Large intestine (tissue), 12 donors: Measurements from ENCODE around the gene CD200R1L. TPM values are rescaled to one million over a fixed set of nuclear protein-coding genes. Genes with fewer than 3 reads are reported as not detected.

Experiments
- DNase-seq, 2 donors: peaks; one replicate each; pipeline versions ENCODE4 v3.0.0 to v3.0.0-alpha.2; 2013
- H3K27ac ChIP-seq: one replicate; pipeline ENCODE4 v1.5.1; 2013; ENCODE audit warnings: low read length
- H3K27me3 ChIP-seq: 2 replicates; pipeline ENCODE4 v1.6.1; 2013; ENCODE audit warnings: low read length; ENCODE audit not compliant: control insufficient read depth, insufficient read depth
- H3K36me3 ChIP-seq: 2 replicates; pipeline ENCODE4 v1.6.1; 2013; ENCODE audit warnings: low read length; ENCODE audit not compliant: control insufficient read depth, insufficient read depth
- H3K4me1 ChIP-seq: one replicate; pipeline ENCODE4 v1.6.1; 2013; ENCODE audit warnings: low read length; ENCODE audit not compliant: control insufficient read depth, insufficient read depth
- H3K4me3 ChIP-seq: one replicate; pipeline ENCODE4 v1.5.1; 2013; ENCODE audit warnings: low read length
- H3K9me3 ChIP-seq: one replicate; pipeline ENCODE4 v1.6.1; 2013; ENCODE audit warnings: mild to moderate bottlenecking, low read depth, low read length, moderate library complexity; ENCODE audit not compliant: control insufficient read depth
- WGBS: methylation state at CpG from one replicate; pipeline ENCODE4 v1.1.5; 2013; ENCODE audit warnings: low lambda C conversion rate; ENCODE audit not compliant: insufficient coverage; 5-methylcytosine and 5-hydroxymethylcytosine counted together
- long read RNA-seq, 11 donors: transcript quantifications; one replicate each; lab custom pipeline, GENCODE V29; 2026
- polyA plus RNA-seq: library from polyadenylated mRNA; unstranded; fragments of 120-200 nt; gene quantifications from one replicate; pipeline ENCODE4 v1.2.1, GENCODE V29; 2013

The CD200R1L gene, protein sequence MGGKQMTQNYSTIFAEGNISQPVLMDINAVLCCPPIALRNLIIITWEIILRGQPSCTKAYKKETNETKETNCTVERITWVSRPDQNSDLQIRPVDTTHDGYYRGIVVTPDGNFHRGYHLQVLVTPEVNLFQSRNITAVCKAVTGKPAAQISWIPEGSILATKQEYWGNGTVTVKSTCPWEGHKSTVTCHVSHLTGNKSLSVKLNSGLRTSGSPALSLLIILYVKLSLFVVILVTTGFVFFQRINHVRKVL
- polyA plus RNA-seq: not detected
- long read RNA-seq, donor 1: 0 reads
- long read RNA-seq, donor 2: 0 reads
- long read RNA-seq, donor 3: 0 reads
- long read RNA-seq, donor 4: 0 reads
- long read RNA-seq, donor 5: 0 reads
- long read RNA-seq, donor 6: 0 reads
- long read RNA-seq, donor 7: 0 reads
- long read RNA-seq, donor 8: 0 reads
- long read RNA-seq, donor 9: 0 reads
- long read RNA-seq, donor 10: 0 reads
- long read RNA-seq, donor 11: 0 reads

DNA sequence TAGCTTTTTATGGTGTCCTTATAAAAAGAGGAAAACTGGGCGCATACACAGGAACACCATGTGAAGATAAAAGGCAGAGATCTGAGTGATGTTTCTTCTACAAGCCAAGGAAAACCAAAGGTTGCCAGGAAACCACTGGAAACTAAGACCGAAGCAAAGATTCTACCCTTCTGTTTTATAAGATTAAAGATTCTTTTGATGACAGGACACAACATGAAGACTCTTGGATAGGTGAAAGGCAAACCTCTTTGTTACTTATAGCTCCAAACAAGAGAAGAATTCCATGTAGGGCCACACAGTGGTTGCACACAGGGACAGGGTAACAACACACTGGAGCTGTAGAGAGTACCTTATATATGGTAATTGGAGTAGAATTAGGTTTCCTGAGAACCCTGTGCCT, at the start of gene CD200R1L:
Gene CD200R1L (minus strand): TSS at position 101 of the 400 bp plus-strand sequence. CDS start 17,497 bp downstream, outside the sequence.
- Histone ChIP-seq H3K4me1 (no peaks in the 10 kb centered on the region), H3K27ac (no peak within 1 kb of the TSS), H3K4me3 (no peak within 1 kb of the TSS), H3K36me3 (no peaks in the 10 kb centered on the region), H3K27me3 (no peaks in the 10 kb centered on the region), H3K9me3 (no peaks in the 10 kb centered on the region)
- WGBS: 100% methylated on average over 1 of the region's 2 CpGs
- DNase-seq: no peak

DNA sequence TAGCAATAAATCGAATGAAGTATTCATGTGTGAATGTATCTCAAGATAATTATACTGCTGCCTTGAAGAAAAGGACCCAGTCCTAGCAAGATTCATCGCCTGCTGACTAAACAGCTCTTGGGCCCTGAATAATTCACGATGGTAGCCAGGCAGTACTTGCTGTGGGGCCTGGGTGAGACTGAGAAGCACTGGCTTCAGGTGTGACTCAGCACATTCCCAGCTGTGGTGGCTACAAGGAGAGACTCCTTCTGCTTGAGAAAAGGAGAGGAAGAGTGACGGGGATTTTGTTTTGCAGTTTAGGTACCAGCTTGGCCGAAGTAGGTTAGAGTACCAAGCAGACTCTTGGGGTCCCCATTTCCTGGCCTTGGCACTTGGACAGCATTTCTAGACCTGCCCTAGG, 47.6 kb upstream of the CD200R1L start:
- no peaks in the 10 kb centered on the region for H3K36me3 ChIP-seq
- DNase-seq: no peak
- no peaks in the 10 kb centered on the region for H3K9me3 ChIP-seq
- no peak overlapping the region for H3K4me3 ChIP-seq
- H3K4me1 ChIP-seq: no peaks in the 10 kb centered on the region
- WGBS: 80% methylated on average over 1 of the region's 5 CpGs
- no peak overlapping the region for H3K27ac ChIP-seq
- no peaks in the 10 kb centered on the region for H3K27me3 ChIP-seq

DNA sequence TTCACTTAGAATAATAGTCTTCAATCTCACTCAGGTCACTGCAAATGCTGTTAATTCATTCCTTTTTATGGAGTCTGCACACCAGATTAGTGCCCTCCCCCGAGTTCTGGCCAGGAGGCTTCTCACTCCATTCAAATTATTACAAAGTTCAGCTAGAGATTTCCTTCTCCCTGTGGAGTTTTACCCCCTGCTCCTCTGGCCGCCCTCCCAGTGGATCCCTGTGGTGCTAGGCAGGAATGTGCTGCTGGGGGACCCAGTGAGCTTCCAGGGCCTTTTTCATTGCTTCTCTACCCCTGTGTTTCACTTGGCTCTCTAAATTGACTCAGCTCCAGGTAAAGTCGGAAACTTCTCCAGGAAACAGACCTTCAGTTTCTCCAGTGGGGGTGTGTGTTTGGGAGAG, 42.7 kb upstream of the CD200R1L start:
- no peak for DNase-seq
- Histone ChIP-seq H3K27me3 (no peaks in the 10 kb centered on the region), H3K4me3 (no peak overlapping the region), H3K36me3 (no peaks in the 10 kb centered on the region), H3K4me1 (no peaks in the 10 kb centered on the region), H3K27ac (no peak overlapping the region), H3K9me3 (no peaks in the 10 kb centered on the region)
- no CpG with 5 or more reads among the region's 3 CpGs for WGBS

DNA sequence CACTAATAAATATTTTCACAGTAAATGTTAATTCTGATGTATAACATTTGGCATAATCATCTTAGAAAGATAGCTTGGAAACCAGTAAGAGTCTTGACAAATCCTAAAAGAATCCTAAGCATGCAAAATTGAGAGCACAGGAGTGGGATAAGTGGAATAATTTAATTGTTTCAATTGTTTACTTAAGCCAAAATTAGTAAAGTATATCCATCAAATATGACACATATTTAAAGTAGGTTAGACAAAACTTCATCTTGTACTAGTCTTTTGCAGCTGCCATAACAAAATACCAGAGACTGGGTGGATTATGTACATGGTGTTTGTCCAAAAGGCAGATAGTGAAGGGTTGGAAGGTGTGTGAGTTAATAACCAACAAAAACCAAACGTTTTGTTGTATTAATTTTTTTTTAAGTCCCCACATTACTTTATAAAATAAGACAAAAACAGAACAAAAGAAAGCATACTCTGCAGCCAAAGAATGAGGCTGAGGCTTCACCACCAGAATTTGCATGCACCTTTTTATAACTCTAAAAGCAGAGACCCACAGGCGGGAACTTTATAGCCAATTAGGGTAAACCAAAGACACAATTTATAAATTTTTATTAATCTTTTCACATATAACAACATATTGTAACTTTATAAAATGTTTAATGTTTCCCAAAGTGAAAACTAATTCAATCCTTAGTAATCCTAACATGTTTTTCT, 41.9 kb upstream of the CD200R1L start:
- no peaks in the 10 kb centered on the region for H3K27me3 ChIP-seq
- H3K4me1 ChIP-seq: no peaks in the 10 kb centered on the region
- WGBS: 40% methylated on average over 2 of the region's 2 CpGs
- no peak overlapping the region for H3K27ac ChIP-seq
- no peaks in the 10 kb centered on the region for H3K36me3 ChIP-seq
- no peak for DNase-seq
- H3K9me3 ChIP-seq: no peaks in the 10 kb centered on the region
- H3K4me3 ChIP-seq: no peak overlapping the region

DNA sequence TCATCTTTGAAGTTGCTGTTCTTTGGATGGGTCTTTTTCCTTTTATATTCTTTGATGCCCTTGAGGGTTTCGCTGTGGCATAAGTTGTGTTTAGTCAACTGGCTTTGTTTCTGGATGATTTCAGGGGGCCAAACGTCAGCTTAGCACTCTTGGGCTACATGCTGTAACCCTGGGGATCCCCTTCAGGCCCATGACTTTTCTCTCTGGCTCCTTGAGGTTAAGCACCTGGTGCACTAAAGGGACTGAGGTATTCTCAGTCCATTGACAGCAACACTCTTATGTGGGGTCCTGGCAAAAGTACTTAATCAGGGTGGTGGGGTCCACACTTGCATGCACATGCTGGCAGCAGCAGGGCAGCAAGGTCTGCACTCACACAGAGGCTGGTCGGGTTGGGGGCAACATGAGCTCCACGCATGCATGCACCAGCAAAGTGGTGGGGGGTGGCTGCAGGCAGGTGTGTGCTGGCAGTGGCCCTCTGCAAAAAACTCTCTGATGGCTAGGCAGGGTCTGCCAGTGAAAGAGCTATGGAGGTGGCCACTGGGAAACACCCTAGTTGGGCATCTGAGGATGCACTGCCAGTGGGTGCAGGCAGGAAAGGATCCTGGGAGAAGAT, 38.1 kb upstream of the CD200R1L start:
- DNase-seq: no peak

DNA sequence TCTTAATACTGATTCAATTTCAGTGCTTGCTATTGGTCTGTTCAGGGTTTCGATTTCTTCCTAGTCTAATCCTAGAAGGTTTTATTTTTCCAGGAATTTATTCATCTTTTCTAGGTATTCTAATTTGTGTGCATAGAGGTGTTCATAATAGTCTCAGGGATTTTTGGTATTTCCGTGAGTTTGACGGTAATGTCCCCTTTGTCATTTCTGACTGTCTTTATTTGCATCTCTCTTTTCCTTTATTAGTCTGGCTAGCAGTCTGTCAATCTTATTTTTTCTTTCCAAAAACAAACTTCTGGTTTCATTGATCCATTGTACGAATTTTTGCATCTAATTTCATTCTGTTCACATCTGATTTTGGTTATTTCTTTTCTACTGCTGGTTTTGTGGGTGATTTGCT, 35.2 kb upstream of the CD200R1L start:
- WGBS: 87% methylated on average over 4 of the region's 4 CpGs
- no peaks in the 10 kb centered on the region for H3K4me1 ChIP-seq
- H3K9me3 ChIP-seq: no peaks in the 10 kb centered on the region
- H3K27me3 ChIP-seq: no peaks in the 10 kb centered on the region
- no peaks in the 10 kb centered on the region for H3K36me3 ChIP-seq
- DNase-seq: no peak
- H3K4me3 ChIP-seq: no peak overlapping the region
- H3K27ac ChIP-seq: no peak overlapping the region

More for the DNA sequence above, 38.1 kb upstream of the CD200R1L start:
- Histone ChIP-seq H3K27me3 (no peaks in the 10 kb centered on the region), H3K36me3 (no peaks in the 10 kb centered on the region), H3K27ac (no peak overlapping the region), H3K4me3 (no peak overlapping the region), H3K9me3 (no peaks in the 10 kb centered on the region), H3K4me1 (no peaks in the 10 kb centered on the region)
- WGBS: no CpG with 5 or more reads among the region's 4 CpGs

DNA sequence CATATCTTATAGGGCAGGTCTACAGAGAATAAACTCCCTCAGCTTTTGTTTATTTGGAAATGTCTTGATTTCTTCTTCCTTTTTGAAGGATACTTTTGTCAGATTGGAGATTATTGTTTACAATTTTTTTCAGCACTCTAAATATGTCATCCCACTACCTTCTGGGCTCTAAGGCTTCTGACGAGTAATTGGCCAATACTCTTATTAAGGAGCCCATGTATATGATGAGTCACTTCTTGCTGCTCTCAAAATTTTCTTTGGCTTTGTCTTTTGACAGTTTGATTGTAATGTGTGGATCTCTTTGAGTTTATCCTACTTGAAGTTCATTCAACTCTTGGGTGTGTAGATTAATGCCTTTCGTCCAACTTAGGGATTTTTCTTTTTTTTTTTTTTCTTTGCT, 28.9 kb upstream of the CD200R1L start:
- peaks cover 6% of the 10 kb centered on the region for H3K9me3 ChIP-seq
- H3K4me3 ChIP-seq: no peak overlapping the region
- no CpG with 5 or more reads among the region's 2 CpGs for WGBS
- no peaks in the 10 kb centered on the region for H3K27me3 ChIP-seq
- no peaks in the 10 kb centered on the region for H3K36me3 ChIP-seq
- DNase-seq: no peak
- H3K4me1 ChIP-seq: no peaks in the 10 kb centered on the region
- no peak overlapping the region for H3K27ac ChIP-seq

DNA sequence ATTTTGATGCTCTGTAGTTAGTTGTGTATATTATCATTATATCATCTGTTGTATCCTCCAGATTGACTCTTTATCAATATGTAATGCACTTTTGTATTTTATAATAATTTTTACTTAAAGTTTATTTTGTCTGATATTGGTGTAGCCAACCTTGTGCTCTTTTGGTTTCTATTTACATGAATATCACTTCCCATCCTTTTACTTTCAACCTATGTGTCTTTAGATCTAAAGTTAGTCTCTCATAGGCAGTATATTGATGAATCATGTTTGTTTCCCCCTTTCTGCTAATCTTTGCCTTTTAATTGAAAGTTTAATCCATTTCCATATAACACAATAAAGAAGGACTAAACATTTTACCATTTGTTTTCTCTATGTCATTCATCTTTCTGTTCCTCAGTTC, 28.1 kb upstream of the CD200R1L start:
- H3K27ac ChIP-seq: no peak overlapping the region
- peaks cover 6% of the 10 kb centered on the region for H3K9me3 ChIP-seq
- H3K36me3 ChIP-seq: no peaks in the 10 kb centered on the region
- H3K4me3 ChIP-seq: no peak overlapping the region
- H3K4me1 ChIP-seq: no peaks in the 10 kb centered on the region
- H3K27me3 ChIP-seq: no peaks in the 10 kb centered on the region
- no peak for DNase-seq

DNA sequence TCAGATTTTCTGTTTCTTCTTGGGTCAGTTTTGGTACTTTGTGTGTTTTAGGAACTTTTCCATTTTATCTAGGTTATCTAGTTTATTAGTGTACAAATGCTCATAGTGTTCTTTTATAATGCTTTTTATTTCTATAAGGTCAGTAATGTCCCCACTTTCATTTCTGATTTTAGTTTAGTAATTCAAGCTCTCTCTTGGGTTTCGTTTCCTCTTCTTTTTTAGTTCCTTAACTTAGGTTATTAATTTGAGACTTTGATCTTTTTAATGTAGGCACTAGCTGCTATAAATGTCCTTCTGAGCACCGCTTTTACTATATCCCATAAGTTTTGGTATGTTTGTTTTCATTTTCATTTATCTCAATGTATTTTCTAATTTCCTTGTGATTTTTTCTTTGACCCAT, 27.0 kb upstream of the CD200R1L start:
- no peaks in the 10 kb centered on the region for H3K36me3 ChIP-seq
- H3K27me3 ChIP-seq: no peaks in the 10 kb centered on the region
- no peak for DNase-seq
- no peaks in the 10 kb centered on the region for H3K4me1 ChIP-seq
- H3K9me3 ChIP-seq: peaks cover 6% of the 10 kb centered on the region
- H3K27ac ChIP-seq: no peak overlapping the region
- 65% methylated on average over 2 of the region's 2 CpGs for WGBS
- H3K4me3 ChIP-seq: no peak overlapping the region

DNA sequence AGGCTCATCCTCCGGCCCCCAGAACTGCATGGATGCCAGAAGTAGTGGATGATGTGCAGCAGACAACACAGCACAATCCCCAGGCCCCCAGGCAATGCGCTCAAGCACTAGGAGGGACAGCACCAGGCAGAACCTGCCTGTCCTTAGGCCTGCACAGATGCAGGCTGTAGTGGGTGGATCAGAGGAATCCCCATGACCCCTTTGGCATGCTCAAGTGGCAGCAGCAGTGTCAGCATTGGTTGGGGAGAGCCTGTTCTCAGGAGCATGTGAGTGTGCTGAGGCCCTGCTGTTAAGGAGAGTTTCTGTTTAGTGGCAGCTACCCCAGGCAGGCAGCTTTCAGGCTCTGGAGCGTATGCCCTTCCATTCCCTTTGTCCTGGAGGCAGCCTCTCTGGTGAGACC, 25.1 kb upstream of the CD200R1L start:
- H3K27ac ChIP-seq: no peak overlapping the region
- no peaks in the 10 kb centered on the region for H3K4me1 ChIP-seq
- WGBS: no CpG with 5 or more reads among the region's 3 CpGs
- DNase-seq: no peak
- H3K27me3 ChIP-seq: no peaks in the 10 kb centered on the region
- peaks cover 6% of the 10 kb centered on the region for H3K9me3 ChIP-seq
- H3K4me3 ChIP-seq: no peak overlapping the region
- H3K36me3 ChIP-seq: no peaks in the 10 kb centered on the region
